ENCODE measurements around the gene SKAP2. TPM values are rescaled to one million over a fixed set of nuclear protein-coding genes. Genes with fewer than 3 reads are reported as not detected.

SKAP2 gene
- polyA plus RNA-seq, 1 of the 3 experiments (the other 2 are of a cell fraction), result 0.69 TPM

DNA sequence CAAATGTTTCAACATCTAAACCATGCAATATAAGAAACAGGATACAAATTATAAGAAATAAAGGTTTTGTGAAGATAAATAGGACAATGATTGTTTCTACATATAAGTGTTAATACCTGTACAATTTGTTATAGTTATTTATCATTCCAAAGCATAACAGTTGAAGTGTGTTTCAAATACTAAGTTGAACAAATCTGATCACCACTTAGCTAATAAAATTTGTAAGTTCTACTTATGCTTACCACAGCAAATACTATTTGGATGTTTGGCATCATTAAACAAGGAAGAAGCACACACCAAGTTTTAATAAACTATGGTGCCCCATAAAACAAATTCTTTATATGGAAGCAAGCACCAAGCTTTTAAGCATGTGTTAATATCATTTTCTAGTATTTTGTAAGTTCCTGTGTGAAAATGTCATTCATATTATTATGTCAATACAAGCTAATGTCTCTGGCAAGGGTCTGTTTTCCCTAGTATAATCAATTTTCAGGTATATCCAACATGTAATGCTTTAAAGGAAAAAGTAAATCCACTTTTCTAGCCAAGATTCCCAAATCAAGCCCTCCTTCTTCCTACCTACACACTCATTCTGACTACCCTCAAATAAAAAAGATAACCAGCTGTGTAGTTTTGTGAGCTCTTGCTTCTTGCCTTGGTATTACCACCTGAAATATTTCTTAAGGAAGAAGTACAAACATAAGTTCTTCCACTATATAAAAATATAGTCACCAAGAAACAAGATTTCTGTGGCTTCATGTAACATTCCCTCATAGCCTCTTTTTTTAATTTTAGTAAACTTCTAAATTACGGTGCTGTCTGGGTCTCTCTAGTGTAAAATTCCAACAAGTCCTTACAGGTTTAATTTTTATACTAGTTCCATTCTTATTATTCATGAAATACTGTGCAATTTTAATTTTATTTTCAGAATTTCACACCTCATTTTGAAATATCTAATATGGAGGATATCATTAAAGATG, 9.2 kb downstream of the SKAP2 start:
- H4K20me1 ChIP-seq (ENCODE audit: insufficient read depth), result no peaks in the 10 kb centered on the region
- 15% methylated on average over 1 of the region's 1 CpG for WGBS (ENCODE audit: low lambda C conversion rate)
- H3K9me3 ChIP-seq, result no peaks in the 10 kb centered on the region; the same call in 1 of the 2 replicates
- CTCF ChIA-PET, result interaction anchor here (0.7 to 6.1 kb wide), 15 partner anchors 8 to 306 kb away, joined by 3 to 31 read pairs (median 5); partner anchors contain the start of genes HOXA5 and SKAP2
- no peak for DNase-seq
- H3K9ac ChIP-seq, result no peak overlapping the region
- no peaks in the 10 kb centered on the region; the same call in 1 of the 2 replicates for H3K79me2 ChIP-seq (ENCODE audit: insufficient read depth)
- H3K27ac ChIP-seq (ENCODE audit: low read depth in 2 of 2, low read length in 1 of 2), result no peak overlapping the region
- H3K9me2 ChIP-seq, result no peaks in the 10 kb centered on the region
- no peaks in the 10 kb centered on the region for H3K36me3 ChIP-seq (replicated peaks in 1 of 2; ENCODE audit: control insufficient read depth in 1 of 2, insufficient read depth in 2 of 2, low read length in 1 of 2)
- no peak overlapping the region for H3K4me2 ChIP-seq
- no peaks in the 10 kb centered on the region for H3F3A ChIP-seq (replicated peaks; ENCODE audit: insufficient read depth)
- peaks cover 54% of the 10 kb centered on the region; the same call in 1 of the 2 replicates for H3K27me3 ChIP-seq (ENCODE audit: insufficient read depth)
- no peak overlapping the region for H3K4me3 ChIP-seq (ENCODE audit: low read depth in 2 of 2, low read length in 1 of 2)
- POLR2A ChIA-PET, result no interaction called here
- H3K4me1 ChIP-seq (ENCODE audit: control insufficient read depth in 1 of 2, insufficient read depth in 2 of 2, low read depth in 1 of 2, low read length in 1 of 2), result peaks cover 0 to 3% of the 10 kb centered on the region in 2 experiments; a peak in 2 of 4 replicates
- TF ChIP-seq, protein P1, sequence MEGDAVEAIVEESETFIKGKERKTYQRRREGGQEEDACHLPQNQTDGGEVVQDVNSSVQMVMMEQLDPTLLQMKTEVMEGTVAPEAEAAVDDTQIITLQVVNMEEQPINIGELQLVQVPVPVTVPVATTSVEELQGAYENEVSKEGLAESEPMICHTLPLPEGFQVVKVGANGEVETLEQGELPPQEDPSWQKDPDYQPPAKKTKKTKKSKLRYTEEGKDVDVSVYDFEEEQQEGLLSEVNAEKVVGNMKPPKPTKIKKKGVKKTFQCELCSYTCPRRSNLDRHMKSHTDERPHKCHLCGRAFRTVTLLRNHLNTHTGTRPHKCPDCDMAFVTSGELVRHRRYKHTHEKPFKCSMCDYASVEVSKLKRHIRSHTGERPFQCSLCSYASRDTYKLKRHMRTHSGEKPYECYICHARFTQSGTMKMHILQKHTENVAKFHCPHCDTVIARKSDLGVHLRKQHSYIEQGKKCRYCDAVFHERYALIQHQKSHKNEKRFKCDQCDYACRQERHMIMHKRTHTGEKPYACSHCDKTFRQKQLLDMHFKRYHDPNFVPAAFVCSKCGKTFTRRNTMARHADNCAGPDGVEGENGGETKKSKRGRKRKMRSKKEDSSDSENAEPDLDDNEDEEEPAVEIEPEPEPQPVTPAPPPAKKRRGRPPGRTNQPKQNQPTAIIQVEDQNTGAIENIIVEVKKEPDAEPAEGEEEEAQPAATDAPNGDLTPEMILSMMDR (IDR thresholded peaks at IDR 0.05), result no peak
- no peak for TF ChIP-seq JUND (IDR thresholded peaks at IDR 0.05)
- no peak for TF ChIP-seq CHD2 (IDR thresholded peaks at IDR 0.05; ENCODE audit: low read length, partially characterized antibody)
- no peak for TF ChIP-seq TEAD4 (IDR thresholded peaks at IDR 0.05; ENCODE audit: borderline replicate concordance, insufficient read depth)
- no peak overlapping the region for H2AFZ ChIP-seq (ENCODE audit: low read depth)

DNA sequence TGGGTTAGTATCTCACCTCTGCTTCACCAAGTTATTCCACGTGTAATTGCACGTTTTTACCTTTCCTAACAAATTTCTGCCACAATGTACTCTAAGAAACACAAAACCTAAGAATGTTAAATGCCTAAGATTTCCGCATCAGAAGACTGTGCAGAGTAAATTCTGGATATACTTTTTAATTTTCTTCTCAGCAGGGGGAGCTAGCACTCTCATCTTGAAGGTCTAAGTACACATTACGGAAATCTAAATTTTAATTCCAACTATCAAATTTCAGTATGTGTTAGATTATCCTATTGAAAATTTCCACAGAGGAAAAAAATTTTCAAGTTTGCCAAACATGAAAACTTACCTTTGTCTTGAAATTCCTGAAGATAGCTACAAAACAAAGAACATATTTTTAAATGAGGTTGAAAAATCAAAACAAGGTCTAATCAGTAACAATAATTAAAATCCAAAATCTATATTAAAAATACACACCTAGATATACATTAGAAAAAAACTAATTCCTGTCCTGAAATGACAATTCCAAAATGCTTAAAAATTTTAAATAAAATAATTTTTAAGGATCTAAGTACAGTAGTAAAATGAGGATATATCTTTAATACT, 10.5 kb downstream of the SKAP2 start:
- CTCF ChIA-PET, result interaction anchor here (0.7 to 6.1 kb wide), 22 partner anchors 10 to 848 kb away, joined by 3 to 31 read pairs (median 4); partner anchors contain the start of genes HOXA5 and SKAP2
- DNase-seq, result peak; percentile 20
- no peaks in the 10 kb centered on the region for H3K36me3 ChIP-seq (replicated peaks in 1 of 2; ENCODE audit: control insufficient read depth in 1 of 2, insufficient read depth in 2 of 2, low read length in 1 of 2)
- H3K27me3 ChIP-seq (ENCODE audit: insufficient read depth), result peaks cover 51% of the 10 kb centered on the region; the same call in 1 of the 2 replicates
- no peak overlapping the region for H3K9ac ChIP-seq
- TF ChIP-seq SMC3 (IDR thresholded peaks at IDR 0.05; ENCODE audit: low read depth, low read length) (peak; percentile 46; the same call in 1 of the 2 replicates), MXI1 (IDR thresholded peaks at IDR 0.05; ENCODE audit: low read depth, low read length) (no peak), TEAD4 (IDR thresholded peaks at IDR 0.05; ENCODE audit: borderline replicate concordance, insufficient read depth) (no peak), RAD21 (IDR thresholded peaks at IDR 0.05; ENCODE audit: low read length) (peak; percentile 62)
- TF ChIP-seq, protein P2, sequence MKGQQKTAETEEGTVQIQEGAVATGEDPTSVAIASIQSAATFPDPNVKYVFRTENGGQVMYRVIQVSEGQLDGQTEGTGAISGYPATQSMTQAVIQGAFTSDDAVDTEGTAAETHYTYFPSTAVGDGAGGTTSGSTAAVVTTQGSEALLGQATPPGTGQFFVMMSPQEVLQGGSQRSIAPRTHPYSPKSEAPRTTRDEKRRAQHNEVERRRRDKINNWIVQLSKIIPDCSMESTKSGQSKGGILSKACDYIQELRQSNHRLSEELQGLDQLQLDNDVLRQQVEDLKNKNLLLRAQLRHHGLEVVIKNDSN (IDR thresholded peaks at IDR 0.05; ENCODE audit: borderline replicate concordance, low read depth), result no peak
- TF ChIP-seq, protein P1 (IDR thresholded peaks at IDR 0.05), result peak; percentile 84
- TF ChIP-seq, protein P3, sequence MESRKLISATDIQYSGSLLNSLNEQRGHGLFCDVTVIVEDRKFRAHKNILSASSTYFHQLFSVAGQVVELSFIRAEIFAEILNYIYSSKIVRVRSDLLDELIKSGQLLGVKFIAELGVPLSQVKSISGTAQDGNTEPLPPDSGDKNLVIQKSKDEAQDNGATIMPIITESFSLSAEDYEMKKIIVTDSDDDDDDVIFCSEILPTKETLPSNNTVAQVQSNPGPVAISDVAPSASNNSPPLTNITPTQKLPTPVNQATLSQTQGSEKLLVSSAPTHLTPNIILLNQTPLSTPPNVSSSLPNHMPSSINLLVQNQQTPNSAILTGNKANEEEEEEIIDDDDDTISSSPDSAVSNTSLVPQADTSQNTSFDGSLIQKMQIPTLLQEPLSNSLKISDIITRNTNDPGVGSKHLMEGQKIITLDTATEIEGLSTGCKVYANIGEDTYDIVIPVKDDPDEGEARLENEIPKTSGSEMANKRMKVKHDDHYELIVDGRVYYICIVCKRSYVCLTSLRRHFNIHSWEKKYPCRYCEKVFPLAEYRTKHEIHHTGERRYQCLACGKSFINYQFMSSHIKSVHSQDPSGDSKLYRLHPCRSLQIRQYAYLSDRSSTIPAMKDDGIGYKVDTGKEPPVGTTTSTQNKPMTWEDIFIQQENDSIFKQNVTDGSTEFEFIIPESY (IDR thresholded peaks at IDR 0.05; ENCODE audit: borderline replicate concordance, low read depth), result no peak
- no peaks in the 10 kb centered on the region for H3F3A ChIP-seq (replicated peaks; ENCODE audit: insufficient read depth)
- peaks cover 0 to 3% of the 10 kb centered on the region in 2 experiments; a peak in 2 of 4 replicates for H3K4me1 ChIP-seq (ENCODE audit: control insufficient read depth in 1 of 2, insufficient read depth in 2 of 2, low read depth in 1 of 2, low read length in 1 of 2)
- H3K79me2 ChIP-seq (ENCODE audit: insufficient read depth), result no peaks in the 10 kb centered on the region; the same call in 1 of the 2 replicates
- H3K27ac ChIP-seq (ENCODE audit: low read depth in 2 of 2, low read length in 1 of 2), result no peak overlapping the region
- no peak overlapping the region for H3K4me3 ChIP-seq (ENCODE audit: low read depth in 2 of 2, low read length in 1 of 2)
- H3K9me3 ChIP-seq, result no peaks in the 10 kb centered on the region; the same call in 1 of the 2 replicates
- H4K20me1 ChIP-seq (ENCODE audit: insufficient read depth), result no peaks in the 10 kb centered on the region
- no peak overlapping the region for H3K4me2 ChIP-seq
- 4% methylated on average over 4 of the region's 4 CpGs for WGBS (ENCODE audit: low lambda C conversion rate)
- H3K9me2 ChIP-seq, result no peaks in the 10 kb centered on the region
- H2AFZ ChIP-seq (ENCODE audit: low read depth), result no peak overlapping the region
- POLR2A ChIA-PET, result no interaction called here
